ENCODE measurements around the gene UBR7. TPM values are rescaled to one million over a fixed set of nuclear protein-coding genes. Genes with fewer than 3 reads are reported as not detected.

Gene UBR7
- total and polyA plus RNA-seq, 5 donors: 14.4 to 20.2 (median 19.9) TPM

DNA sequence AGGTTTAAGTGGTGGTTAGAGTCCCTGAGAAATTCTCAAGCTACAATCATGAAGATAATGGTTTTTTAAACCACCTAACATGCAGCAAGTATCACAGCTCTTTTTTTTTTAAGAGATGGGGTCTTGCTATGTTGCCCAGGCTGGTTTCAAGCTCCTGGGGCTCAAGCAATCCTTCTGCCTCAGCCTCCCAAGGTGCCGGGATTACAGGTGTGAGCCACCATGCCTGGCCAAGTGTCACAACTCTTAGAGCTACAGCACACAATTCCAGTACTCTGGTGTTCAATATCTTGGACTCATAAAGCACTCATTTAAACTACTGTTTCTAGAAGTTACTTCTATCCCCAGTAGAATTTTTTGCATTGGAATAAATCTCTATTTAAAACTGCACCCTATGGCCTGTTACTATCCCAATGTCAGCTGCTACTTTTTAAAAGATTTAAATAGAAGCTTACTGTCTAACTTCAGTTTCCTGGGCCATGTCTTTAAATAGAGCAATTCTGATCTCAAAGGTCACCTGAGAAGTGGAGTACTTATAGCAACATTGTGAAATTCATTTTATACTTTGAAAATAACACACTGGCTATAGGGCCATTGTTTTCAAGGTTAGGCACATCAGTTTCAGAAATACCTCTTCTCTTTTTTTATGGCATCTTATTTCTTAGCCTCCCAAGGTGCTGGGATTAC is 11.6 kb upstream of the UBR7 start:
- Histone ChIP-seq H3K9me3 (ENCODE audit: control insufficient read depth, low read length) (no peaks in the 10 kb centered on the region), H3K4me1 (ENCODE audit: control insufficient read depth, insufficient read depth, low read length) (no peaks in the 10 kb centered on the region), H3K27ac (ENCODE audit: low read length) (peak overlapping the region; percentile 27), H3K4me3 (ENCODE audit: low read length) (no peak overlapping the region), H3K27me3 (ENCODE audit: control insufficient read depth, insufficient read depth) (no peaks in the 10 kb centered on the region)
- ATAC-seq: no peak
- 88% methylated on average over 1 of the region's 1 CpG for WGBS
- DNase-seq: no peak
- intact Hi-C loops (cut with DNase I): no loop called here

DNA sequence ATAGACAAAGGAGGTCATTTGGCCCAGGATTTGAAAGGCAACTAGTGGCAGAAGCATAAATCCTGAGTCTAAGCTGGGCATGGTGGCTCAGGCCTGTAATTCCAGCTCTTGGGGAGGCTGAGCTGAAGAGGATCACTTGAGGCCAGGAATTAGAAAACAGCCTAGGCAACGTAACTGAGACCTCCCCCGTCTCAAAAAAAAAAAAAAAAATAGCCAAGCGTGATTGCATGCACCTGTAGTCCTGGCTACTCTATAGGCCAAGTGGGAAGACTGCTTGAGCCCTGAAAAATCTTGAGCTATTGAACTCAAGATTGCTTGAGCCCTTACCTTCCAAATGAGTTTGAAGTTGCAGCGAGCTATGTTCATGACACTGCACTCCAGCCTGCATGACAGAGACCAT is 8.0 kb upstream of the UBR7 start:
- DNase-seq: no peak
- no peaks in the 10 kb centered on the region for H3K4me1 ChIP-seq (ENCODE audit: control insufficient read depth, insufficient read depth, low read length)
- no peaks in the 10 kb centered on the region for H3K9me3 ChIP-seq (ENCODE audit: control insufficient read depth, low read length)
- no peak for ATAC-seq
- H3K27me3 ChIP-seq (ENCODE audit: control insufficient read depth, insufficient read depth): no peaks in the 10 kb centered on the region
- 96% methylated on average over 4 of the region's 4 CpGs for WGBS
- intact Hi-C loops (cut with DNase I): no loop called here
- no peak overlapping the region for H3K4me3 ChIP-seq (ENCODE audit: low read length)
- H3K27ac ChIP-seq (ENCODE audit: low read length): no peak overlapping the region

DNA sequence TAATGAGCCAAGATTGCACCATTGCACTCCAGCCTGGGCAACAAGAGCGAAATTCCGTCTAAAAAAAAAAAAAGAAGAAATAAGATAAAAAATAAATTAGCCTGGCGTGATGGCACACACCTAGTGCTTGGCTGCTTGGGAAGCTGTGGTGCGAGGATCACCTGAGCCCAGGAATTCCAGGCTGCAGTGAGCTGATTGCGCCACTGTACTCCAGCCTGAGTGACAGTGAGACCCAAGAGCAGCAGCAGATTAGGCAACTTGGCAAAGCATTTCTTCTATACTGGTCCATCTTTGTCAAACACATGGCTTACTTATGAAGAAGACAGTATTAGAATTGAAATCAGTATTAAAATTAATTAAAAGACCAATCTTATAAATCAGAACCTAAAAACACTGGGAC is 6.5 kb upstream of the UBR7 start:
- H3K27ac ChIP-seq (ENCODE audit: low read length): no peak overlapping the region
- intact Hi-C loops (cut with DNase I): no loop called here
- WGBS: 92% methylated on average over 5 of the region's 5 CpGs

DNA sequence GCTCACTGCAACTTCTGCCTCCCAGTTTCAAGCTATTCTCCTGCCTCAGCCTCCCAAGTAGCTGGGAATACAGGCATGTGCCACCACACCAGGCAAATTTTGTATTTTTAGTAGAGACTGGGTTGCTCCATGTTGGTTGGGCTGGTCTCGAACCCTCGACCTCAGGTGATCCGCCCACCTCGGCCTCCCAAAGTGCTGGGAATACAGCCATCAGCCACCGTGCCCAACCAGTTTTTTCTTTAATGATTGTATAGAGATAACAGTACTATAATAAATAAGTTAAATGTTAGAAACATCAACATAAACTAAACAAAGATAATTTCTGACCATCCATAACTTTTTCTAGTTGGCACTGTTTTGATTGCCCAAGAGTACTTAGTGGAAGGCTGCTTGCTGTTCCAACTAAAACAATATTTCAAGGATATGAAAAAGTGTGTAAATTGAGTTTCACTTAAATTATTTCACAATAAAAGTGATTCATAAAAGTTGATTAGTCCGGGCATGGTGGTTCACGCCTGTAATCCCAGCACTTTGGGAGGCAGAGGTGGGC is 5.8 kb upstream of the UBR7 start:
- Histone ChIP-seq H3K27ac (ENCODE audit: low read length) (no peak overlapping the region), H3K4me1 (ENCODE audit: control insufficient read depth, insufficient read depth, low read length) (peaks cover 2% of the 10 kb centered on the region), H3K27me3 (ENCODE audit: control insufficient read depth, insufficient read depth) (no peaks in the 10 kb centered on the region), H3K9me3 (ENCODE audit: control insufficient read depth, low read length) (no peaks in the 10 kb centered on the region), H3K4me3 (ENCODE audit: low read length) (no peak overlapping the region)
- whole genome bisulfite sequencing: 93% methylated on average over 7 of the region's 7 CpGs
- DNase-seq (no peak), ATAC-seq (no peak)
- intact Hi-C loops (cut with DNase I): no loop called here

More for the DNA sequence above, 6.5 kb upstream of the UBR7 start:
- Histone ChIP-seq H3K9me3 (ENCODE audit: control insufficient read depth, low read length) (no peaks in the 10 kb centered on the region), H3K4me3 (ENCODE audit: low read length) (no peak overlapping the region), H3K27me3 (ENCODE audit: control insufficient read depth, insufficient read depth) (no peaks in the 10 kb centered on the region), H3K4me1 (ENCODE audit: control insufficient read depth, insufficient read depth, low read length) (peaks cover 2% of the 10 kb centered on the region)
- DNase-seq (no peak), ATAC-seq (no peak)

DNA sequence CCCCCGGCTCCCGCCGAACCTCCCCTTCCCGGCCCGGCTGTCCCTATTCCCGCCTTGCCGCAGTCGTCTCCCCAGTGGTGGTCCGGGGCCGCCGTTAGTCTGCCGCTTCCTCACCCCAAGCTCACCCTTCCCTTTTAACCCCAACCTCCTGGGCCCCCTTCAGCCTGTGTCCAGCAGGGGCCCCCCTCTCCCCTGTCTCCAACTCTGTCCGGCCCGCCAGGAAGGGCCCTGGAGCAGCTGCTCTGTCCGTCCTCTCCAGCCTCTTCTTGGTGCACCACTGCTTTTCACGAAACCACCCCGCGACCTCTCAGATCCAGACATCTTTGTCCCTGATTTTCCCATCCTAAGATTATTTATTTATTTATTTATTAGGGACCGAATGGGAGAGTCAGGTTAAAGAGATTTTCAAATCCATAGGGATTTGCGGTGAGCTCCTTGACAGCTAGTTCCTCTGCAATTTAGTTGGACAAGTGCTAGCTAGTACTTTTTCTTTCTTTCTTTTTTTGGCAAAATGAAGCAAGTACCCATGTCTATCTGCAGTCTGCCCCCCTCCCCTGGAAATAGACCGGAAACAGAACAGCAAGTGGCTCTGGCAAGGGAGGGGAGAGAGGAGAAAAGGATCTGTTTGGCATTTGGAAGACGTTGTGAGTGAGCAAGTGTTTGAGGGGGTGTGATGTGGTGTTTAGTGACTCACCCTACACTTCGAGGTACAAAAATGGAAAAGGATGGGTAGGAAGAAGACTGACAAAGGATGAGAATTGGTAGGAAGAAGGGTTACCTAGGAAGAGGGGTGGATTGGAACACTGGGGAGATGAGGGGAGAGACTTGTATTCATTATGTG is 632 bp downstream of the UBR7 start:
- Histone ChIP-seq H3K27me3 (ENCODE audit: control insufficient read depth, insufficient read depth) (no peaks in the 10 kb centered on the region), H3K4me3 (ENCODE audit: low read length) (peak overlapping the region; percentile 70), H3K27ac (ENCODE audit: low read length) (peak overlapping the region; percentile 83), H3K4me1 (ENCODE audit: control insufficient read depth, insufficient read depth, low read length) (peaks cover 4% of the 10 kb centered on the region), H3K9me3 (ENCODE audit: control insufficient read depth, low read length) (no peaks in the 10 kb centered on the region)
- WGBS: 1% methylated on average over 23 of the region's 23 CpGs
- intact Hi-C loops (cut with DNase I): no loop called here
- ATAC-seq (peak; percentile 85 to 89), DNase-seq (peak; percentile 66 to 84 (median 84))

DNA sequence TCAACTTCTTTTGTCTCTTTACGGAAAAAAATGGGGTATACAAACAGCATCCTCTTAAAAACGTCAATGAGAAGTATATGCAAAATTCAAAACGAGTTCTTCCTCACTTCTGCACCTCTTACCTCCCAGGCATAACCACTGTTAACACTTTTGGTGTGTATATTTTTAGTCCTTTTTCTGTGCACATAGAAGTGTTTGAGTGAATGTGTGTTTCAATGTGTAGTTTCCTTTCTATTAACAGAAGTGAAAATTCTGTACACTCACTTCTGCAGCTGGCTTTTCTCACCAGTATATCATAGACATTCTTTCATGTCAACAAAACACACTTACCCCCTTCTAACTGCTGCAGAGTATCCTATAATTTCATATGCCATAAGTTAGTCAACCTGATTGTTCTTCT is 5.4 kb downstream of the UBR7 start:
- H3K9me3 ChIP-seq (ENCODE audit: control insufficient read depth, low read length): no peaks in the 10 kb centered on the region
- no peak for ATAC-seq
- no peak overlapping the region for H3K4me3 ChIP-seq (ENCODE audit: low read length)
- WGBS: 69% methylated on average over 3 of the region's 3 CpGs
- no peak overlapping the region for H3K27ac ChIP-seq (ENCODE audit: low read length)
- H3K4me1 ChIP-seq (ENCODE audit: control insufficient read depth, insufficient read depth, low read length): peaks cover 2% of the 10 kb centered on the region
- no peak for DNase-seq
- no peaks in the 10 kb centered on the region for H3K27me3 ChIP-seq (ENCODE audit: control insufficient read depth, insufficient read depth)
- intact Hi-C loops (cut with DNase I): no loop called here

DNA sequence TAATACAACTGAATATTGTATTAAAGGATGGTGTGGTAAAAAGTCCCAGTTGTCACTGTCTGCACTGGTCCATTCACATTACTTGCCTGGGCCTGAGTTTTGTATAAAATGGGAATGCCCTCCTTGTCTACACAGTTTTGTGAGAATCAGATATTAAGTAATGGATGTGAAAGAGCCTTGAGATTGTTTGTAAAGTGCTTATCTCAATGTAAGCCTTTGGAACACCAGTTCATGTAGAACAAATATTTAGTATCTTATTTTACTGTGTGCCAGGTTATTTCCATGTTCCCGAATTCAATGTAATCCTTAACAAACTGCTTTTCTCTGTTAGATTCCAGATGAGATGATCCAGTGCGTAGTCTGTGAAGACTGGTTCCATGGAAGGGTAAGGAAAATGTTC is 7.5 kb downstream of the UBR7 start:
- intact Hi-C loops (cut with DNase I): no loop called here
- Histone ChIP-seq H3K27me3 (ENCODE audit: control insufficient read depth, insufficient read depth) (no peaks in the 10 kb centered on the region), H3K9me3 (ENCODE audit: control insufficient read depth, low read length) (no peaks in the 10 kb centered on the region), H3K27ac (ENCODE audit: low read length) (no peak overlapping the region), H3K4me3 (ENCODE audit: low read length) (no peak overlapping the region), H3K4me1 (ENCODE audit: control insufficient read depth, insufficient read depth, low read length) (no peaks in the 10 kb centered on the region)
- ATAC-seq (no peak), DNase-seq (no peak)
- WGBS: 92% methylated on average over 2 of the region's 2 CpGs

DNA sequence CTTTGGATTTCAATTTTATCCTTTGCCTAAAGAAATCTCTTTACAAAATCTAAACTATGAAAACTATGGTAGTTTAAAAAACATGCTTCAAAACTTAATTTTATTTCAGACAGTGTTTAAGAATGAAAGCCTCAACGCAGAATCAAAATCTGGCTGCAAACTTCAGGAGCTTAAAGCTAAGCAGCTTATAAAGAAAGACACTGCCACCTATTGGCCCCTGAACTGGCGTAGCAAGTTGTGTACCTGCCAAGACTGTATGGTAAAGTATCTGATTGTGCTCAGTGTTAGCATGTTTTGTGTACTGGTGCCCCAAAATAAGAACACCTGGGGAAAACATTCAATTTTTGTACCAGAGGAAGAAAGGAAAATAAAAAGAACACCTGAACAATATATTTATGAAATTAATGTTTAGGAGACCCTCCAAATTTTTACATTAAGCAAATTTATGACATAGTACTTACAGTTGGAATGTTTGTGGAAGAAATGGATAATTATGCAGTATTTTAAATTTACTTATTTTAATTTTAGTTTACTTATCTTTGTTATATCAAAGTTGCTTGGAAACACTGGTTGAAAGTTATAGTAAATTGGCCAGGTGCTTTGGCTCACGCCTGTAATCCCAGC is 12.2 kb downstream of the UBR7 start:
- Histone ChIP-seq H3K9me3 (ENCODE audit: control insufficient read depth, low read length) (no peaks in the 10 kb centered on the region), H3K27me3 (ENCODE audit: control insufficient read depth, insufficient read depth) (no peaks in the 10 kb centered on the region), H3K27ac (ENCODE audit: low read length) (no peak overlapping the region), H3K4me1 (ENCODE audit: control insufficient read depth, insufficient read depth, low read length) (no peaks in the 10 kb centered on the region), H3K4me3 (ENCODE audit: low read length) (no peak overlapping the region)
- WGBS: 52% methylated on average over 3 of the region's 3 CpGs
- intact Hi-C loops (cut with DNase I): no loop called here
- ATAC-seq (no peak), DNase-seq (peak in 1 of 3 donors; percentile 58)

DNA sequence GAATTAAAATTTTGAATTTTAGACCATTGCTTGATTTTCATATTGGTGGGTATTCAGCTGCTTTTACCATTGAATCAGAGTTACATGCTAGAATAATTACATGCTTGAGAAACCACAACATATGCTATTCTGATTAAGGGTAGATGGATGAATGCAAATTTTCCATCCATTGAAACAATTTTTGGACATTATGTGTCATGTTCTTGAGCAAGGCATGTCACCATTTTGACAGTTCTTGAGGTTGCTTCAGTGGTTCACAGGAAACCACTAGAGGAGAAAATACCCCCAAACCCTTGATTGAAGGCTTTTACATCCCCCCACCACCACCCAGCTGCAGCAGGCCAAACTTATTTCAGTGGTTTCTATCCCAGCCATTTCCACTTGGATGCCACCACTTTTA is 13.5 kb downstream of the UBR7 start:
- no peak overlapping the region for H3K27ac ChIP-seq (ENCODE audit: low read length)
- DNase-seq: no peak
- no peak overlapping the region for H3K4me3 ChIP-seq (ENCODE audit: low read length)
- ATAC-seq: no peak
- H3K9me3 ChIP-seq (ENCODE audit: control insufficient read depth, low read length): no peaks in the 10 kb centered on the region
- intact Hi-C loops (cut with DNase I): loop anchor here in 1 of 4 donors (10.0 kb wide), 1 partner anchor 394 kb away; no protein-coding TSS in a partner anchor
- no peaks in the 10 kb centered on the region for H3K27me3 ChIP-seq (ENCODE audit: control insufficient read depth, insufficient read depth)
- H3K4me1 ChIP-seq (ENCODE audit: control insufficient read depth, insufficient read depth, low read length): no peaks in the 10 kb centered on the region

DNA sequence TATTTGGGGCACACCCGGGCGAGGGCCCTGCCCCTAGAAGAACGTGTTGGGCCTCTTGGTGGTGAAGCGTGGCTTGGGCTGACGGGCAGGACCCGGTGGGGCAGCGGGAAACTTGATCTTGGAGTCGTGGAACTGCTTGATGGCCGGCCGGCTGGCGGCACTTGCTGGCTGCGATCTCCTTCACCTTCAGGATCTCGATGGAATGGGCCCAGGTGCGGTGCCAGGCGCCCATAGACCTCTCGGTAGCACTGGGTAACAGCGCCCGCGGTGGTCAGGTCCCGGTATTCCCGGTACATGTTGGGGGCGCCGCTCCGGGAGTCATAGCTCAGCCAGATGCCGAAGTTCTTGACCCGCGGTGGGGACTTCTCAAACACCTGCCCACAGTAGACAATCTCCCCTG is 16.5 kb downstream of the UBR7 start:
- peak in 1 of 3 donors; percentile 50 for DNase-seq
- no peaks in the 10 kb centered on the region for H3K27me3 ChIP-seq (ENCODE audit: control insufficient read depth, insufficient read depth)
- 97% methylated on average over 27 of the region's 27 CpGs for WGBS

DNA sequence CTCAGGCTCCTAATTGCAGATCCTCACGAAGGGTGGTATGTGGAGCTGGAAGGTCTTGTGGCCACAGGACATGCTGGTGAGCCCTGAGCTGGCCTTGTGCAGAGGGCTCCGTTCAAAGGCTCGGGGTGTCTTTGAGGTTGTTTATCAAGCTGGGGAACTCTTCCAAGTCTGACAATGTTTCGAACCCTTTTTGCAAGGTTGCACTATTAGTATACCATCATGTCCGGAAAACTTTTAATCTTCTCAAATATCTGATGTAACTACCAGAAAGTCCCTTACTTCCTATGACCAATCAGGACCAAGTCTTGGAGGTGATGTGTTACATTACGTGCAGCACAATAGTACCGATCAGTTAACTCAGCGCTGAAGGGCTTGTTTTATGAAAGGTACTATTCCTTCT is 21.5 kb downstream of the UBR7 start:
- ATAC-seq (no peak), DNase-seq (no peak)
- H3K27me3 ChIP-seq (ENCODE audit: control insufficient read depth, insufficient read depth): no peaks in the 10 kb centered on the region
- H3K27ac ChIP-seq (ENCODE audit: low read length): no peak overlapping the region
- no peaks in the 10 kb centered on the region for H3K4me1 ChIP-seq (ENCODE audit: control insufficient read depth, insufficient read depth, low read length)
- intact Hi-C loops (cut with DNase I): loop anchor here in 1 of 4 donors (10.0 kb wide), 1 partner anchor 386 kb away; no protein-coding TSS in a partner anchor
- no peaks in the 10 kb centered on the region for H3K9me3 ChIP-seq (ENCODE audit: control insufficient read depth, low read length)
- 97% methylated on average over 8 of the region's 8 CpGs for whole genome bisulfite sequencing
- no peak overlapping the region for H3K4me3 ChIP-seq (ENCODE audit: low read length)

More for the DNA sequence above, 16.5 kb downstream of the UBR7 start:
- no peak overlapping the region for H3K4me3 ChIP-seq (ENCODE audit: low read length)
- H3K9me3 ChIP-seq (ENCODE audit: control insufficient read depth, low read length): no peaks in the 10 kb centered on the region
- no peaks in the 10 kb centered on the region for H3K4me1 ChIP-seq (ENCODE audit: control insufficient read depth, insufficient read depth, low read length)
- no peak overlapping the region for H3K27ac ChIP-seq (ENCODE audit: low read length)
- intact Hi-C loops (cut with DNase I): loop anchor here in 1 of 4 donors (10.0 kb wide), 1 partner anchor 391 kb away; no protein-coding TSS in a partner anchor
- no peak for ATAC-seq

Data from right cardiac atrium (tissue), 5 donors.